GM12874 (cell line): ENCODE measurements around the gene CIPC.

Experiments
- CTCF ChIP-seq: IDR thresholded peaks from 2 replicates; pipeline ENCODE4 v1.5.1; 2011; ENCODE audit warnings: low read depth, mild to moderate bottlenecking, control low read depth, low read length, moderate library complexity; ENCODE audit not compliant: insufficient read depth

The CIPC gene

GRCh38 chr14:77065851-77066577 lies 32.0 kb upstream of the CIPC start:
- TF ChIP-seq CTCF: no peak

GRCh38 chr14:77066578-77067172 lies 31.4 kb upstream of the CIPC start:
- no peak for TF ChIP-seq CTCF

GRCh38 chr14:77067632-77068516 lies 30.2 kb upstream of the CIPC start:
- peak; percentile 92 for TF ChIP-seq CTCF

GRCh38 chr14:77068517-77069200 lies 29.4 kb upstream of the CIPC start:
- no peak for TF ChIP-seq CTCF

GRCh38 chr14:77069551-77069950 lies 28.5 kb upstream of the CIPC start:
- TF ChIP-seq CTCF: no peak

GRCh38 chr14:77071938-77072388 lies 26.1 kb upstream of the CIPC start:
- no peak for TF ChIP-seq CTCF
